HCT116 (cell line): ENCODE measurements around the gene ITSN1. TPM values are rescaled to one million over a fixed set of nuclear protein-coding genes. Genes with fewer than 3 reads are reported as not detected.

Source experiments
- ATAC-seq: fragments of 200-7000 bp; cut with Tn5 transposase; 2 replicates; pipeline ENCODE4 v1.9.1; 2020; ENCODE audit warnings: mild to moderate bottlenecking, moderate library complexity
- BruUV-seq: library from RNA; stranded (reverse); fragments of 400-500 nt; replicated peaks from 2 replicates; lab custom pipeline; 2021; lab: Mats Ljungman, UMichigan
- CTCF ChIA-PET: fragments of 300-600 bp; sonication (Branson Sonifier 250); formaldehyde crosslinking; loops from one replicate; lab custom pipeline; 2021; ENCODE audit warnings: antibody characterized with exemption; lab: Charles Lee
- POLR2A ChIA-PET: fragments of 300-600, 350-600 bp; sonication (Branson Sonifier 250); formaldehyde crosslinking; loops from one replicate; lab custom pipeline; 2021; ENCODE audit warnings: antibody characterized with exemption; lab: Charles Lee
- RAD21 ChIA-PET, 2 experiments: fragments of 300-600 bp; sonication (Branson Sonifier 250); formaldehyde crosslinking; loops; one replicate each; lab custom pipeline; 2023; ENCODE audit warnings: low total read pairs in 2 of 2; ENCODE audit not compliant: uncharacterized antibody in 2 of 2, unreplicated experiment in 2 of 2, low non-redundant PET in 1 of 2; lab: Charles Lee
- DNase-seq: peaks from one replicate; pipeline ENCODE4 v3.0.0-alpha.2; 2010; ENCODE audit warnings: low read depth, low spot score
- H2AFZ ChIP-seq: fragments of 200-600 bp; shearing (Covaris generic), sonication (generic); 2 replicates; pipeline ENCODE4 v1.6.1; 2017; ENCODE audit warnings: low read depth, mixed run types, mixed read lengths, antibody characterized with exemption, low read length; ENCODE audit not compliant: poor library complexity, severe bottlenecking
- H3K27ac ChIP-seq: 2 replicates; pipeline ENCODE4 v1.5.1; 2012; ENCODE audit warnings: low read depth, low read length
- H3K27me3 ChIP-seq: fragments of 200-600 bp; sonication (generic); 2 replicates; pipeline ENCODE4 v1.6.1; 2016; ENCODE audit warnings: mixed run types, low read length, mixed read lengths; ENCODE audit not compliant: insufficient read depth
- H3K36me3 ChIP-seq, 2 experiments: fragments of 200-500 bp in 1 of 2; fragments of 200-600 bp in 1 of 2; sonication (Bioruptor generic) in 1 of 2; sonication (generic) in 1 of 2; 2 replicates each; pipeline versions ENCODE4 v1.5.1 to v1.6.1; 2014 to 2016; ENCODE audit warnings: low read length in 2 of 2, inconsistent platforms in 1 of 2, mixed read lengths in 1 of 2, mixed run types in 1 of 2; ENCODE audit not compliant: insufficient read depth in 2 of 2, control insufficient read depth in 1 of 2
- H3K4me1 ChIP-seq, 2 experiments: fragments of 200-600 bp in 1 of 2; sonication (generic) in 1 of 2; 2 replicates each; pipeline versions ENCODE4 v1.5.1 to v1.6.1; 2012 to 2017; ENCODE audit warnings: low read length in 2 of 2, inconsistent platforms in 1 of 2, mild to moderate bottlenecking in 1 of 2, mixed read lengths in 1 of 2, mixed run types in 1 of 2, moderate library complexity in 1 of 2; ENCODE audit not compliant: insufficient read depth in 2 of 2, control insufficient read depth in 1 of 2
- H3K4me2 ChIP-seq: fragments of 200-600 bp; sonication (generic); 2 replicates; pipeline ENCODE4 v1.6.1; 2017; ENCODE audit warnings: mixed run types, low read length, mixed read lengths
- H3K4me3 ChIP-seq, 2 experiments: fragments of 200-600 bp in 1 of 2; sonication (generic) in 1 of 2; replicated peaks in 1 of 2; 2 replicates each; pipeline ENCODE4 v1.5.1; 2011 to 2016; ENCODE audit warnings: low read length in 2 of 2, control low read depth in 1 of 2, low read depth in 1 of 2, mild to moderate bottlenecking in 1 of 2, mixed read lengths in 1 of 2, mixed run types in 1 of 2
- H3K79me2 ChIP-seq: fragments of 200-600 bp; sonication (generic); 2 replicates; pipeline ENCODE4 v1.6.1; 2017; ENCODE audit warnings: mild to moderate bottlenecking, mixed run types, low read length, moderate library complexity, mixed read lengths; ENCODE audit not compliant: insufficient read depth
- H3K9ac ChIP-seq: fragments of 200-600 bp; sonication (generic); 2 replicates; pipeline ENCODE4 v1.6.1; 2016; ENCODE audit warnings: low read length, mixed read lengths
- H3K9me2 ChIP-seq: fragments of 200-600 bp; sonication (generic), shearing (Covaris generic); 2 replicates; pipeline ENCODE4 v1.6.1; 2017; ENCODE audit warnings: mixed run types, mild to moderate bottlenecking, moderate library complexity; ENCODE audit not compliant: insufficient read depth
- H3K9me3 ChIP-seq, 2 experiments: fragments of 200-500 bp in 1 of 2; fragments of 200-600 bp in 1 of 2; sonication (Bioruptor generic) in 1 of 2; sonication (generic) in 1 of 2; 2 replicates each; pipeline ENCODE4 v1.6.1; 2014 to 2017; ENCODE audit warnings: low read length in 2 of 2, mixed read lengths in 2 of 2, inconsistent platforms in 1 of 2, low read depth in 1 of 2, mild to moderate bottlenecking in 1 of 2, mixed run types in 1 of 2, moderate library complexity in 1 of 2; ENCODE audit not compliant: control insufficient read depth in 1 of 2, insufficient read depth in 1 of 2
- H4K20me1 ChIP-seq: fragments of 200-600 bp; sonication (generic), shearing (Covaris generic); 2 replicates; pipeline ENCODE4 v1.6.1; 2017; ENCODE audit warnings: mixed run types, mild to moderate bottlenecking, moderate library complexity; ENCODE audit not compliant: insufficient read depth
- CBX3 ChIP-seq: IDR thresholded peaks from 2 replicates; pipeline ENCODE4 v1.6.1; 2012; ENCODE audit warnings: low read depth
- EGR1 ChIP-seq: IDR thresholded peaks from 2 replicates; pipeline ENCODE4 v1.6.1; 2012; ENCODE audit warnings: low read depth
- JUND ChIP-seq: IDR thresholded peaks from 2 replicates; pipeline ENCODE4 v1.6.1; 2012
- POLR2A ChIP-seq: IDR thresholded peaks from 2 replicates; pipeline ENCODE4 v1.7.0; 2011; ENCODE audit warnings: borderline replicate concordance; ENCODE audit not compliant: insufficient read depth, insufficient read length; ENCODE audit errors: extremely low read depth
- SIN3A ChIP-seq: IDR thresholded peaks from 2 replicates; pipeline ENCODE4 v1.6.1; 2012; ENCODE audit warnings: low read depth
- intact Hi-C: fragments of 100-400 bp; cut with micrococcal nuclease; formaldehyde crosslinking; loops from 2 replicates; pipeline ENCODE4 v1.10.0; 2022
- total RNA-seq: library from RNA; stranded (reverse); gene quantifications from one replicate; pipeline ENCODE4 v1.2.1, GENCODE V29; 2021; ENCODE audit not compliant: unreplicated experiment
- TF ChIP-seq, protein P1 (sequence below): IDR thresholded peaks from 2 replicates; pipeline ENCODE4 v1.6.1; 2011; ENCODE audit warnings: mild to moderate bottlenecking, low read length, moderate library complexity; ENCODE audit not compliant: insufficient replicate concordance; ENCODE audit errors: extremely low read depth

The ITSN1 gene
- total RNA-seq, 1 experiment from 2014 or later = 25.8 TPM

GRCh38 chr21:33781121-33781520 is 138.8 kb downstream of the ITSN1 start (continued):
- TF ChIP-seq POLR2A (no peak), EGR1 (no peak)

DNA sequence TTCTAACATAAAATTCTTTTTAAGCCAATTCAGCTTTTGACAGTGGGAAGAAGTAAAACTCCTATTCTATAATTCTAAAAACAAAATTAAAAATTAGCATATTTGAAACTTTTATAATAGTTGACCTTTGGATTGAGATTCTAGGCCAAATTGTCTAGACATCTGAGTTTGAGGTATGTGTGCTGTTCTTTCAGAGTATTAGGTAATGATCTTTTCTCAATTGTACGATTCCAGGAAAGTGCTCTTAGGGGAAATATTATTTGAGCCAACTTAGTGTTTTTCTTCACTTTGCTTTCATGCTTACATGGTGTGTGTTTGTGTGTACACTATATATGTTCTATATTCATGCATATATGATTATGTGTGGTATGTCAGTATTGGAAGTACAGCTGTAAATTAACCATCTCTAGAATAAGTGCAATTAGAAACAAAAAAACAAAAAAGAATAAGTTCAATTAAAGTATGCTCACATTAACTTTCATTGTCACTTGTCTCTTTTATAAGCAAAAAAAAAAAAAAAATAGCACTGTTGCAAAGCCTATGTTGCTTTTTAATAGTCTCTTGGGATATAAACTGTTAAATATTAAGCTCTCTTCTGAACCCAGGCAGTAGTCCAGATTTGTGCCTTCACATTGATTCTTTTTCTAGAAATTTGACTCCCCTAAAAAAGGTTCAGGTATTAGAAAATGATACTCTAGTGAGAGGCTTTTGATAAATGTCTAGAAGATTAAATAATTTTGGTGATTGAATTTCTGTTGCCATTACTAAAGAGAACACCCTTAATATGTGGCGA is 141.1 kb downstream of the ITSN1 start:
- H3K4me3 ChIP-seq = no peak overlapping the region
- H3K4me1 ChIP-seq = no peaks in the 10 kb centered on the region
- H3K36me3 ChIP-seq = peaks cover 0 to 4% of the 10 kb centered on the region in 2 experiments; a peak in 1 of 4 replicates
- no peak overlapping the region for H3K9ac ChIP-seq
- H3K9me2 ChIP-seq = no peaks in the 10 kb centered on the region
- no peak overlapping the region for H2AFZ ChIP-seq
- H3K9me3 ChIP-seq = no peaks in the 10 kb centered on the region
- no TSS peak for BruUV-seq
- H3K4me2 ChIP-seq = no peak overlapping the region
- no peaks in the 10 kb centered on the region for H3K79me2 ChIP-seq
- H3K27me3 ChIP-seq = no peaks in the 10 kb centered on the region
- POLR2A ChIA-PET = no interaction called here
- RAD21 ChIA-PET = no interaction called here
- intact Hi-C loops = no loop called here
- H4K20me1 ChIP-seq = no peaks in the 10 kb centered on the region
- CTCF ChIA-PET = no interaction called here
- no peak overlapping the region for H3K27ac ChIP-seq
- TF ChIP-seq JUND = no peak
- no peak for TF ChIP-seq CBX3
- no peak for TF ChIP-seq POLR2A
- TF ChIP-seq SIN3A = no peak
- TF ChIP-seq, protein P1, sequence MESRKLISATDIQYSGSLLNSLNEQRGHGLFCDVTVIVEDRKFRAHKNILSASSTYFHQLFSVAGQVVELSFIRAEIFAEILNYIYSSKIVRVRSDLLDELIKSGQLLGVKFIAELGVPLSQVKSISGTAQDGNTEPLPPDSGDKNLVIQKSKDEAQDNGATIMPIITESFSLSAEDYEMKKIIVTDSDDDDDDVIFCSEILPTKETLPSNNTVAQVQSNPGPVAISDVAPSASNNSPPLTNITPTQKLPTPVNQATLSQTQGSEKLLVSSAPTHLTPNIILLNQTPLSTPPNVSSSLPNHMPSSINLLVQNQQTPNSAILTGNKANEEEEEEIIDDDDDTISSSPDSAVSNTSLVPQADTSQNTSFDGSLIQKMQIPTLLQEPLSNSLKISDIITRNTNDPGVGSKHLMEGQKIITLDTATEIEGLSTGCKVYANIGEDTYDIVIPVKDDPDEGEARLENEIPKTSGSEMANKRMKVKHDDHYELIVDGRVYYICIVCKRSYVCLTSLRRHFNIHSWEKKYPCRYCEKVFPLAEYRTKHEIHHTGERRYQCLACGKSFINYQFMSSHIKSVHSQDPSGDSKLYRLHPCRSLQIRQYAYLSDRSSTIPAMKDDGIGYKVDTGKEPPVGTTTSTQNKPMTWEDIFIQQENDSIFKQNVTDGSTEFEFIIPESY = no peak
- DNase-seq = no peak
- ATAC-seq = no peak
